Measurements from ENCODE around the gene GNG12.

DNA sequence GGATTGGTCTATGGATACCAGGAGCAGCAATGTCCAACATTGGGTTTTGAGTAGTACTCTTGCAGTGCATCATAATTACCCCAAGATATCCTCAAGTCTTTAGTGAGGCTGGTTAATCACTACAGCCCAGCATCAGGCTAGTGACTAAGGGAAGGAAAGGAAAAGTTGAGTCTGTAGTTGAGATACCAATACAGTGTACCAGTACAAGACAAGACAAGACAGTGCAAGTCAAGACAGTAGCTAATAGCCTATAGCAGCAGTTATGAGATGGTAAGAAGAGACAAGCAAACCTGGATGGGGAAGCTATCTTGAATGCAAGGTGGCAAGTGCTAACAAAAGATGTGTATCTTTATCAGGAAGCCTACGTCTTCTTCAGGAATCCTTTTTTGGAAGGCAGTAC is 13.3 kb upstream of the GNG12 start:
- no peak for TF ChIP-seq CTCF (IDR thresholded peaks at IDR 0.05; ENCODE audit: insufficient read depth, low read length, poor library complexity, severe bottlenecking)
- TF ChIP-seq EZH2phosphoT487 (conservative IDR thresholded peaks at IDR 0.05; ENCODE audit: low read length) = no peak

Data from SU-DHL-6 (cell line).